ENCODE measurements around the gene MAPKAPK2. TPM values are rescaled to one million over a fixed set of nuclear protein-coding genes. Genes with fewer than 3 reads are reported as not detected.

MAPKAPK2 gene
- polyA plus RNA-seq, 1 donor from 2014 or later: 9.0 TPM

- Histone ChIP-seq H3K9me2 (ENCODE audit: insufficient read depth, low read length) (no peaks in the 10 kb centered on the region), H3K36me3 (ENCODE audit: insufficient read depth, low read length) (no peaks in the 10 kb centered on the region), H3K27me3 (ENCODE audit: insufficient read depth, low read depth, low read length) (no peaks in the 10 kb centered on the region), H3K9ac (ENCODE audit: low read length) (no peak overlapping the region), H3K9me3 (ENCODE audit: low read length) (no peaks in the 10 kb centered on the region), H3K4me2 (ENCODE audit: low read length) (no peak overlapping the region), H3K79me2 (replicated peaks; ENCODE audit: insufficient read depth, low read length) (no peaks in the 10 kb centered on the region), H4K20me1 (ENCODE audit: insufficient read depth) (no peaks in the 10 kb centered on the region), H3K27ac (ENCODE audit: low read length) (no peak overlapping the region), H2AFZ (ENCODE audit: low read depth, low read length) (no peak overlapping the region), H3F3A (ENCODE audit: insufficient read depth, low read length, poor library complexity, severe bottlenecking) (no peaks in the 10 kb centered on the region), H3K4me3 (ENCODE audit: low read length) (no peak overlapping the region)
- TF ChIP-seq EZH2 (IDR thresholded peaks at IDR 0.05; ENCODE audit: borderline replicate concordance, insufficient read depth, low read length, poor library complexity, severe bottlenecking): no peak
Measured at GRCh38 chr1:206742719-206743383, 58.1 kb downstream of the MAPKAPK2 start.

GRCh38 chr1:206744683-206745082 lies 60.0 kb downstream of the MAPKAPK2 start:
- H3F3A ChIP-seq (ENCODE audit: insufficient read depth, low read length, poor library complexity, severe bottlenecking): no peaks in the 10 kb centered on the region
- no peaks in the 10 kb centered on the region for H3K36me3 ChIP-seq (ENCODE audit: insufficient read depth, low read length)
- no peaks in the 10 kb centered on the region for H3K9me3 ChIP-seq (ENCODE audit: low read length)
- no peak overlapping the region for H3K27ac ChIP-seq (ENCODE audit: low read length)
- H3K9ac ChIP-seq (ENCODE audit: low read length): no peak overlapping the region
- H2AFZ ChIP-seq (ENCODE audit: low read depth, low read length): no peak overlapping the region
- H4K20me1 ChIP-seq (ENCODE audit: insufficient read depth): no peaks in the 10 kb centered on the region
- H3K4me2 ChIP-seq (ENCODE audit: low read length): no peak overlapping the region
- no peaks in the 10 kb centered on the region for H3K27me3 ChIP-seq (ENCODE audit: insufficient read depth, low read depth, low read length)
- no peak for TF ChIP-seq RAD21 (conservative IDR thresholded peaks at IDR 0.05)
- no peak for TF ChIP-seq REST (IDR thresholded peaks at IDR 0.05; ENCODE audit: borderline replicate concordance)
- TF ChIP-seq MXI1 (conservative IDR thresholded peaks at IDR 0.05; ENCODE audit: poor library complexity, severe bottlenecking): no peak
- no peak for TF ChIP-seq EZH2 (IDR thresholded peaks at IDR 0.05; ENCODE audit: borderline replicate concordance, insufficient read depth, low read length, poor library complexity, severe bottlenecking)
- TF ChIP-seq POLR2AphosphoS5 (IDR thresholded peaks at IDR 0.05): no peak
- TF ChIP-seq CTCF (IDR thresholded peaks at IDR 0.05; ENCODE audit: poor library complexity, severe bottlenecking): no peak
- no peak for TF ChIP-seq EP300 (conservative IDR thresholded peaks at IDR 0.05; ENCODE audit: poor library complexity, severe bottlenecking)
- no peak for TF ChIP-seq TAF1 (IDR thresholded peaks at IDR 0.05; ENCODE audit: low read depth)
- H3K9me2 ChIP-seq (ENCODE audit: insufficient read depth, low read length): no peaks in the 10 kb centered on the region
- no peak overlapping the region for H3K4me3 ChIP-seq (ENCODE audit: low read length)
- H3K79me2 ChIP-seq (replicated peaks; ENCODE audit: insufficient read depth, low read length): no peaks in the 10 kb centered on the region

DNA sequence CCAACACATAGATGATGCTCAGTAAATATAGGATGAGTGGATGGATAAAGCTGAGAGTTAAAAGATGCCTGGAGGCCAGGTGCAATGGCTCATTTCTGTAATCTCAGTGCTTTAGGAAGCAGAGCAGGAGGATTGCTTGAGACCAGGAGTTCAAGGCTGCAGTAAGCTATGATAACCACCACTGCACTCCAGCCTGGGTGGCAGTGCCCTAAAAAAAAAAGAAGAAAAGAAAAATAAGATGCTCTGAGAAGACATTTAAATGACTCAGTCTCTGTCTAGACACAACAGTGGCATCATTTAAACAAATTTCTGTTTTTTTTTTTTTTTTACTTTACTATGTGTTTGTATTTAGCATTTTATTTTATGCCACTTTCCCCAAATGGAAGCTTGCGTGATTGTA lies 60.6 kb downstream of the MAPKAPK2 start:
- no peak overlapping the region for H3K27ac ChIP-seq (ENCODE audit: low read length)
- H3K4me2 ChIP-seq (ENCODE audit: low read length): no peak overlapping the region
- no peaks in the 10 kb centered on the region for H3K9me3 ChIP-seq (ENCODE audit: low read length)
- H4K20me1 ChIP-seq (ENCODE audit: insufficient read depth): no peaks in the 10 kb centered on the region
- no peaks in the 10 kb centered on the region for H3K79me2 ChIP-seq (replicated peaks; ENCODE audit: insufficient read depth, low read length)
- H2AFZ ChIP-seq (ENCODE audit: low read depth, low read length): no peak overlapping the region
- no peaks in the 10 kb centered on the region for H3K36me3 ChIP-seq (ENCODE audit: insufficient read depth, low read length)
- H3K27me3 ChIP-seq (ENCODE audit: insufficient read depth, low read depth, low read length): no peaks in the 10 kb centered on the region
- H3K4me3 ChIP-seq (ENCODE audit: low read length): no peak overlapping the region
- no peak for TF ChIP-seq EP300 (conservative IDR thresholded peaks at IDR 0.05; ENCODE audit: poor library complexity, severe bottlenecking)
- TF ChIP-seq SMC3 (conservative IDR thresholded peaks at IDR 0.05; ENCODE audit: poor library complexity): no peak
- no peaks in the 10 kb centered on the region for H3K9me2 ChIP-seq (ENCODE audit: insufficient read depth, low read length)
- H3F3A ChIP-seq (ENCODE audit: insufficient read depth, low read length, poor library complexity, severe bottlenecking): no peaks in the 10 kb centered on the region
- H3K9ac ChIP-seq (ENCODE audit: low read length): no peak overlapping the region
